ENCODE data around the gene ILF3. TPM values are rescaled to one million over a fixed set of nuclear protein-coding genes. Genes with fewer than 3 reads are reported as not detected.

Gene ILF3
- total and polyA plus RNA-seq, 2 experiments from 2014 or later, result 191 to 224 TPM

- no peak for DNase-seq (ENCODE audit: low read depth in 1 of 2, low spot score in 1 of 2)
- no peaks in the 10 kb centered on the region for H3K4me1 ChIP-seq (ENCODE audit: low read depth)
- no peaks in the 10 kb centered on the region for H3K27me3 ChIP-seq
- no peaks in the 10 kb centered on the region for H3K9me3 ChIP-seq (ENCODE audit: low read depth)
- no peak overlapping the region for H3K4me3 ChIP-seq
- peaks cover 49% of the 10 kb centered on the region for H3K36me3 ChIP-seq
- H3K27ac ChIP-seq, result no peak overlapping the region
- TF ChIP-seq, protein P1, sequence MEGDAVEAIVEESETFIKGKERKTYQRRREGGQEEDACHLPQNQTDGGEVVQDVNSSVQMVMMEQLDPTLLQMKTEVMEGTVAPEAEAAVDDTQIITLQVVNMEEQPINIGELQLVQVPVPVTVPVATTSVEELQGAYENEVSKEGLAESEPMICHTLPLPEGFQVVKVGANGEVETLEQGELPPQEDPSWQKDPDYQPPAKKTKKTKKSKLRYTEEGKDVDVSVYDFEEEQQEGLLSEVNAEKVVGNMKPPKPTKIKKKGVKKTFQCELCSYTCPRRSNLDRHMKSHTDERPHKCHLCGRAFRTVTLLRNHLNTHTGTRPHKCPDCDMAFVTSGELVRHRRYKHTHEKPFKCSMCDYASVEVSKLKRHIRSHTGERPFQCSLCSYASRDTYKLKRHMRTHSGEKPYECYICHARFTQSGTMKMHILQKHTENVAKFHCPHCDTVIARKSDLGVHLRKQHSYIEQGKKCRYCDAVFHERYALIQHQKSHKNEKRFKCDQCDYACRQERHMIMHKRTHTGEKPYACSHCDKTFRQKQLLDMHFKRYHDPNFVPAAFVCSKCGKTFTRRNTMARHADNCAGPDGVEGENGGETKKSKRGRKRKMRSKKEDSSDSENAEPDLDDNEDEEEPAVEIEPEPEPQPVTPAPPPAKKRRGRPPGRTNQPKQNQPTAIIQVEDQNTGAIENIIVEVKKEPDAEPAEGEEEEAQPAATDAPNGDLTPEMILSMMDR (IDR thresholded peaks at IDR 0.05; ENCODE audit: low read depth, low read length), result no peak
Measured at GRCh38 chr19:10636304-10636972, 17.7 kb upstream of the ILF3 start.

DNA sequence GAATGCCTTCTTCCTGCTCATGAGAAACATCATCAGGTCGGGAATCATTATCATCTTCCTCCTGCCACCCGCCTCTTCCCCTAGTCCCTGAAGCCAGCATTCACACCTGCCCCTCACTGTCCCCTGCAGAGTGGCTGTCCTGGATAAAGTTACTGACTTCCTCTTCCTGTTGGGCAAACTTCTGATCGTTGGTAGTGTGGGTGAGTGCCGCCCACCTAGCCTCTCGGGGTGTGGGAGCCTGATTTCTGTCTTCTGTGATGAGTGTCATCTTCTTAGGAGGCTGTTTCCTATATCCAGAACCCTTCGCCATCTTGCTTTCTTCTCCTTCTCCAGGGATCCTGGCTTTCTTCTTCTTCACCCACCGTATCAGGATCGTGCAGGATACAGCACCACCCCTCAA is 16.3 kb upstream of the ILF3 start:
- Histone ChIP-seq H3K27ac (no peak overlapping the region), H3K9me3 (ENCODE audit: low read depth) (no peaks in the 10 kb centered on the region), H3K4me1 (ENCODE audit: low read depth) (no peaks in the 10 kb centered on the region), H3K27me3 (no peaks in the 10 kb centered on the region), H3K4me3 (no peak overlapping the region), H3K36me3 (peaks cover 39% of the 10 kb centered on the region)
- DNase-seq (ENCODE audit: low read depth in 1 of 2, low spot score in 1 of 2), result no peak
- TF ChIP-seq, protein P1 (IDR thresholded peaks at IDR 0.05; ENCODE audit: low read depth, low read length), result no peak

DNA sequence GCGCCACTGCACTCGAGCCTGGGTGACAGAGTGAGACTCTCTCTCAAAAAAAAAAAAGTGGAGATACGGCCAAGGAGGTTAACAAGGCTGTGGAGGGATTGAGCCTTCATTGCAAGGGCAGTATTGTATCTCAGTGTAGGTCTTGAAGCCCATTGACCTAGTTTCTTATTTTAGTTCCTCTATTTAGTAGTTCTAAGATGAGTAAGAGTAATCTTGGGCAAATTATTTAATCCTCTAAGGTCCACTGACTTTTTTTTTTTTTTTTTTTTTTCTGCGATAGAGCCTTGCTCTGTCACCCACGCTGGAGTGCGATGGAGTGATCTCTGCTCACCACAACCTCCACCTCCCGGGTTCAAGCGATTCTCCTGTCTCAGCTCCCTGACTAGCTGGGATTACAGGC is 14.3 kb upstream of the ILF3 start:
- H3K9me3 ChIP-seq (ENCODE audit: low read depth), result no peaks in the 10 kb centered on the region
- H3K4me3 ChIP-seq, result no peak overlapping the region
- no peak for DNase-seq (ENCODE audit: low read depth in 1 of 2, low spot score in 1 of 2)
- H3K27me3 ChIP-seq, result no peaks in the 10 kb centered on the region
- TF ChIP-seq, protein P1 (IDR thresholded peaks at IDR 0.05; ENCODE audit: low read depth, low read length), result no peak
- H3K27ac ChIP-seq, result no peak overlapping the region
- H3K4me1 ChIP-seq (ENCODE audit: low read depth), result peaks cover 7% of the 10 kb centered on the region
- peaks cover 33% of the 10 kb centered on the region for H3K36me3 ChIP-seq

DNA sequence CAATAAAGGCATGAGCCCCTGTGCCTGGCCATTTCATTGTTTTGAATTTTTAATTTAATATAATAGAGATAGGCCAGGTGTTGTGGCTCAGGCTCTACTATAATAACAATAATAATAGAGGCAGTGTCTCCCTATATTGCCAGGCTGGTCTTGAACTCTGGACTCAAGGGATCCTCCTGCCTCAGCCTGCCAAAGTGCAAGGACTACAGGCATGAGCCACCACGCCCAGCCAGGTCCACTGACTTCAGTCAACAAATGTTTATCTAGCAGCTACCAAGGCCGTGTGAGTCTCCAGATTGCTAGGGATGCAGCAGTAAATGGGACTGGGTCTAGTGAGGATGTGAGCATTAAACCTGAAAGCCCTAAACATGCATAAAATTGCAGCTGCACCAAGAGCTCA is 13.8 kb upstream of the ILF3 start:
- no peak overlapping the region for H3K4me3 ChIP-seq
- H3K27me3 ChIP-seq, result no peaks in the 10 kb centered on the region
- TF ChIP-seq, protein P1 (IDR thresholded peaks at IDR 0.05; ENCODE audit: low read depth, low read length), result no peak
- DNase-seq (ENCODE audit: low read depth in 1 of 2, low spot score in 1 of 2), result no peak
- peaks cover 7% of the 10 kb centered on the region for H3K4me1 ChIP-seq (ENCODE audit: low read depth)
- H3K9me3 ChIP-seq (ENCODE audit: low read depth), result no peaks in the 10 kb centered on the region
- H3K27ac ChIP-seq, result no peak overlapping the region
- H3K36me3 ChIP-seq, result peaks cover 33% of the 10 kb centered on the region

DNA sequence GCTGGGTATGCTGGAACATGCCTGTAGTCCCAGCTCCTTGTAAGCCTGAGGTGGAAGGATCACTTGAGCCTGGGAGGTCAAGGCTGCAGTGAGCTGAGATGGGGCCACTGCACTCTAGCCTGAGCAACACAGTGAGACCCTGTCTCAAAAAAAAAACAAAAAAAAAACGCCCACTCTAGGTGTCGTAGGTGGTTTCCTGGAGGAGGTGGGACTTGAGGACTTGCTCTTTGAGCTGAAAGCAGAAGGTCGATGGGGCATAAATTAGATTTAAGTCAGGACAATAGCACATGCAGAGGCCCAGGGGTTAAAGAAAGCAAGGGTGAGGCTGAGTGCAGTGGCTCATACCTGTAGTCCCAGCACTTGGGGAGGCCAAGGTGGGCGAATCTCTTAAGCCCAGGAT is 12.9 kb upstream of the ILF3 start:
- Histone ChIP-seq H3K27me3 (no peaks in the 10 kb centered on the region), H3K9me3 (ENCODE audit: low read depth) (no peaks in the 10 kb centered on the region), H3K27ac (no peak overlapping the region), H3K4me1 (ENCODE audit: low read depth) (peaks cover 7% of the 10 kb centered on the region), H3K36me3 (peaks cover 29% of the 10 kb centered on the region), H3K4me3 (no peak overlapping the region)
- TF ChIP-seq, protein P1 (IDR thresholded peaks at IDR 0.05; ENCODE audit: low read depth, low read length), result no peak
- no peak for DNase-seq (ENCODE audit: low read depth in 1 of 2, low spot score in 1 of 2)

Data from cardiac muscle cell (in vitro differentiated cells and primary cell).